Dedifferentiated amniotic fluid mesenchymal stem cell (primary cell): Measurements from ENCODE around the gene ADGRE2.
"Not testable (repeated sequence)": the region's sequence is repeated elsewhere in the genome, so short reads cannot be mapped to it uniquely, and the experiment has no call there.

Source experiments
- DNase-seq: peaks from one replicate; pipeline ENCODE4 v3.0.0-alpha.2; 2016; ENCODE audit errors: extremely low spot score

Gene ADGRE2

DNA sequence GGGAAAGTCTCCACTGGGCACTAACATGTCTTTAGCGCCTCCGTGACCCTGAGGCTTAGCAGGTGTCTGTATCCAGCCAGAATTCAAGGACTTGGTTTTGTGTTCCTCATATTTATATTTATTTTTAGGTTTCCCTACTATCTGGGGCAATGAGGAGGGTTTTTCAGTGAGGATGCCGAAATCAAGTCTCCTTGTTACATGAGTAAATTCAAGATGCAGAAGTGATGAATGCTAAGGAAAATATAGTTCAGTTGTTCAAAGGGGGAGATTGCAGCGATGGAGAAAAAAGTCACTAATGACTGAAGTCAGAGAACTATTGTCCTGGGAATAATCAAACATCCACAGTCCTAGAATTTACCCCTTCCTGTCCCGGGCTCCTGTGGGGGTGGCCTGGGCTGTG is 791 bp upstream of the ADGRE2 start:
- no peak for DNase-seq

DNA sequence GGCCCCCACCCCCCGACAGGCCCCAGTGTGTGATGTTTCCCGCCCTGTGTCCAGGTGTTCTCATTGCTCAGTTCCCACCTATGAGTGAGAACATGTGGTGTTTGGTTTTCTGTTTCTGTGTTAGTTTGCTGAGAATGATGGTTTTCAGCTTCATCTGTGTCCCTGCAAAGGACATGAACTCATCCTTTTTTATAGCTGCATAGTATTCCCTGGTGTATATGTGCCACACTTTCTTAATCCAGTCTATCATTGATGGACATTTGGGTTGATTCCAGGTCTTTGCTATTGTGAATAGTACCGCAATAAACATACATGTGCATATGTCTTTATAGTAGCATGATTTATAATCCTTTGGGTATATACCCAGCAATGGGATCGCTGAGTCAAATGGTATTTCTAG is 715 bp downstream of the ADGRE2 start:
- DNase-seq = not testable (repeated sequence)

DNA sequence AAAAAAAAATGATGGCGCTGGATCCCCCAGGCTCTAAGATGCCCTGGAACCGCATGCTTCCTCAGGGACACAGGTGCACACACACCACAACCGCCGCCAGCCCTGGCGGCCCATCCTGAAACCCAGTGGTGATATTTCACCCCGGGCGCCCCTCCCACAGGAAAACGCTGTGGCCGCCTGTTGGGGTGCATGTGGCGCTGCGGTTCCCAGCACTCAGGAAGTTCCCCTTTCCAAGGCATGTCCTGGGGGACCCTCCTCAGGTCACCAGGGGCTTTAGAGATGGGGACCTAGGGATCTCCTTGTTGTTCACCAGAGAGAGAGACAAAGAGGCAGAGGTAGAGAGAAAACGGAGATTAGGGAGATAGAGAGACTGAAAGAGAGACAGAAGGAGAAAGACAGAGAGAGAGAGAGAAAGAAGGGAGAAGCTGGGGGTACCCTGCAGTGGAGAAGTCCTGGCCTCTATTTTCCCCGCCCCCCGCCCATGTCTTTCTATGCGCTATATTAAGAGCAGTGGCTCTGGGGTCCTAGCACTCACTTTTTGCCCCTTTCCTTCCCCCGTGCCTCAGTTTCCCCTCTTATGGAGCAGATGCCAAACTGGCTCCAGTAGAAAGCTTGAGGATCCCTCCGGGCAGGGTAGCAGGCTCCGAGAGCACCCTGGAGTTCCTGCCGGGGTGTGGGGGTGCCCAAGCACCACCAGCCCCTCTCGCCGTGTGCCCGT is 2.3 kb downstream of the ADGRE2 start:
- no peak for DNase-seq

DNA sequence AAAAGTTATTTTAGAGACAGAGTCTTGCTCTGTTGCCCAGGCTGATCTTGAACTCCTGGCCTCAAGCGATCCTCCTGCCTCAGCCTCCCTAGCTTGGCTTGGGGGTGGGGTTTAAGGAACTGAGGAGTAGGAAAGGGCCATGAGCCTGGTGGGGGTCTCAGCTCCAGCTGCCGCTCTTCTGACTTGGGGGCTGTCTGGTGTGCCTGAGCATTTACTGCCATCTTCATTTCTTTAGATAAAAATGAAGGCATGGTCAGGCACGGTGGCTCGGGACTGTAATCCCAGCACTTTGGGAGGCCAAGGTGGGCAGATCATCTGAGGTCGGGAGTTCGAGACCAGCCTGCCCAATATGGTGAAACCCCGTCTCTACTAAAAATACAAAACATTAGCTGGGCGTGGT is 3.0 kb downstream of the ADGRE2 start:
- DNase-seq = not testable (repeated sequence)

DNA sequence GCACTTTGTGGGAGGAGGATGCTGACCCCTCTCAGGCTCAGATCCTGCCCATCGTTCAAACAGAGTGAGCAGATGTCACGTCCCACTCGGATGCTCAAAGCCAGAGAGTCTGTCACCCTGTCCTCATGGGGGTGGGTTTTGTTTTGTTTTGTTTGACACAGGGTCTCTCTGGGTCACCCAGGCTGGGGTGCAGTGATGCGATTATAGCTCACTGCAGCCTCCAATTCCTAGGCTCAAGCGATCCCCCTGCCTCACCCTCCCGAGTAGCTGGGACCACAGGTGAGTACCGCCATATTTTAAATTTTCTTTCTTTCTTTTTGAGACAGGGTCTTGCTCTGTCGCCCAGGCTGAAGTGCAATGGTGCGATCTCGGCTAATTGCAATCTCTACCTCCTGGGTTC is 4.0 kb downstream of the ADGRE2 start:
- DNase-seq = no peak

DNA sequence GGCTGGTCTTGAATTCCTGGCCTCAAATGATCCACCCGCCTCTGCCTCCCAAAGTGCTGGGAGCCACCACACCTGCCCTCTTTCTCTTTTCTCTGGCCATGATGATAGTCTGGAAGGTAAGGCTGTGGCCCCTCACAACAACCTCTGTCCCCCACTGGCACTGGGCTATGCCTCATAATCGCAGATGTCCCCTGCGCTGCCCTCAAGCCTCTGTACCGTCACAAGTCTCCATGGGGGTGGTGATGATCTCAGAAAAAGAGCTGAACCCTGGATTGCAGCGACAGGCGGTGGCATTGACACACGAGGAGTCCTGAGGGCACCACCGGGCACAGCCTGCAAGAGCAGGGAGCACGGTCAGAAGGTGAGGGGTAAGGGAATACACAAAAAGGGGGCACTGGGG is 4.6 kb downstream of the ADGRE2 start:
- DNase-seq = not testable (repeated sequence)

DNA sequence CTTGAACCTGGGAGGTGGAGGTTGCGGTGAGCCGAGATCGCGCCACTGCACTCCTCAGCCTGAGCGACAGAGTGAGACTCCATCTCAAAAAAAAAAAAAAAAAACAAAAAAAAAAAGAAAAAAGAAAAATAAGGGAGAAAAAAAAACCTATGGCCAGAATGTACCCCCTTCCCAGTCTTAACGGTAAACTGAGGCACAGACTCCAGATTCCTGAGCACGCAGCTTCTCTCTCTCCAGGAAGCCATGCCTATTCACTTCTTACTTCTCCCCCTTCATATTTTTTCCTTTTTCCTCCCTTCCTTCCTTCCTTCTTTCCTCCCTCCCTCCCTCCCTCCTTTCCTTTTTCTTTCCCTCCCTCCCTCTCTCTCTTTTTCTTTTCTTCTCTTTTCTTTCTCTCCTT is 5.4 kb downstream of the ADGRE2 start:
- DNase-seq = no peak

DNA sequence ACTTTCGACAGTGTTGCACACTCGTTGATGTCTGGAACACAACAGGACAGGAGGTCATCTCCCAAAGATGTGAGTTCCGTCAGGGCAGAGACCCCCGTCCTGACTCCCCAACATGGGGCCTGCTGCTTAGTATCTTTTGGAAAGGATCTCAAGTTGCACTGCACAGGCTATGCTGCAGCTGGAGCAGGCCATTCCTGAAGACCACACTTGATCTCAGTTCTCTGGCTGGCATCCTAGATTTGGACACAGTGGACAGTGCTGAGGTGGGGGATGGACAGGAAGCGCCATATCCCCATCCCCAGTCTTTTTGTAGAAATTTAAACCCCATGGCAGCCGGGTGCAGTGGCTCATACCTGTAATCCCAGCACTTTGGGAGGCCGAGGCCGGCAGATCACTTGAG is 5.9 kb downstream of the ADGRE2 start:
- no peak for DNase-seq

DNA sequence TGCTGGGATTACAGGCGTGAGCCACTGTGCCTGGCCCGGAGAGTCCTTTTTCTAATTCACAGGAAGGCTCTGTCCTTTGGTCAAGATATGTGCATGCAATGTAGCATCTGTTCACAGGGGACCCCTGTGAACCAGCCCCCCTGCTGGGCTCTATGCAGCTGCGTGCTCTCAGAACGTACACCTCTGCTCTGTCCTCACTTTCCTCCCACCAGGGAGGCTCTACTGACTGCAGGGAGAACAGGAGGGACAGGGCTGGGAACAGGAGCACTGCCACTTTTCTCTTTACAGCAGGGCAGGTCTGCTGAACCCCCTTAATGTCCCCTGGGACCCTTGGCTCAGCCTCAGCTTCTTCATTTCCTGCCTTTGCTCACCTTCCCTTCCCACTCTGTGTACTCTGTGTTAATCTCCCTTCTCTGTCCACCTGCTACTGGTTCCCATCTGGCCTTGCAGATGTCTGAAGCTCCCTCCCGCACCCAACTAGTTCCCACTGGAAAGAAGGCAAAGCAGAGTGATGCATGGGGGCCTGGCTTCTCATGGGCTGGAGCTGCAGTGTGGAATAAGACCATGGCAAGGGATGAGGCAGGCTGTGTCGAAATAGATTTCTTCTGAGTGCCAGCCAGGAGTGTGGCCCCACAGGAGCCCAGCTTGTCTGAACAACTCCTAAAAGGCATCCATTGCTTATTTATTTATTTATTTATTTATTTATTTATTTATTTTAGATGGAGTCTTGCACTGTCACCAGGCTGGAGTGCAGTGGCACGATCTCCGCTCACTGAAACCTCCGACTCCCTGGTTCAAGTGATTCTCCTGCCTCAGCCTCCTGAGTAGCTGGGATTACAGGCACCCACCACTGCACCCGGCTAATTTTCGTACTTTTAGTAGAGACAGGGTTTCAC is 7.2 kb downstream of the ADGRE2 start:
- no peak for DNase-seq

DNA sequence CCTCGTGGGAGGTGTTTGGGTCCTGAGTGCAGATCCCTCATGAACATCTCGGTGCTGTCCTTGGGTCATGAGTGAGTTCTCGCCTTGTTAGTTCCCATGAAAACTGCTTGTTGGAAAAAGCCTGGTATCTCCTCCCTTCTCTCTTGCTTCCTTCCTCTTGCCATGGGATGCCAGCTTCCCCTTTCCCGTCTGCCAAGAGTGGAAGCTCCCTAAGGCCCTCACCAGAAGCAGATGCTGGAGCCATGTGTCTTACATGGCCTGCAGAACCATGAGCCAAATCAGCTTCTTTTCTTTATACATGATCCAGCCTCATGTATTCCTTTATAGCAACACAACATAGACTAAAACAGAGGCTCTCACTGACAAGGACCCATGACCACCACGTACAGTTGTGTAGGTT is 8.2 kb downstream of the ADGRE2 start:
- DNase-seq = no peak

DNA sequence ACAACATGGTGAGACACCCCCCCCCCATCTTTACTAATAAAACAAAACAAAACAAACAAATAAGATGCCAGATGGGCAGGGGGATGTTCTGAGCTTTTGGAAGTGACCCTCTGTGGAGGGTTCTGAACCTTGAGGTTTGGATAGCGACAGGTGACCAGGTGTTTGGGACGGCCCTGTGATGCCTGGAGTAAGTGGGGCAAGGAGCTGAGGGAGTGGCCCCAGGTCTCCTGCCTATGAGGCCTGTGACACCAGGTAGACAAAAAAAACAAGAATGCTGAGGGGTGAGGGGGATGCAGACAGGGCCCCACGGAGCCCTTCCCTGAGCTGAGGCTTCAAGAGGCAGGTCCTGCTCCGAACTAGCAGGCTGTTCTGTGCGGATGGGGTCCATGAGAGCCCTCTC is 9.2 kb downstream of the ADGRE2 start:
- DNase-seq = no peak

DNA sequence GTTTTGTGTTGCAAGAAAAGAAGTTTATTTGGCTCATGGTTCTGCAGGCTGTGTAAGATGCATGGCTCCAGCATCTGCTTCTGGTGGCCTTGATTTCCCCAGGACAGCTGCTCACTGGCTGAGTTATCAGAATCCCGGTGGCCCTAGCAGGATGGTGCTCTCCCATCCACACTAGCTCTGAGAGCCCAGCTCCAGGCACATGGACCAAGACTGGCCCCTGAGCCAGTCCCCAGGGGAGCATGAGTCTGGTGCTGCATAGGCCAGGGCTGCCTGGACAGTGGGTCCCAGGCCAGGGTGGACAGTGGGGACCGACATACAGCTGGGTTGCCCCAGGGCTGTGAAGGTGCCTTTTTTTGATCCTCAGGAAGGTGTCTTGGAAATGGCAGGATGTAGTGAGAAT is 10.4 kb downstream of the ADGRE2 start:
- DNase-seq = no peak

DNA sequence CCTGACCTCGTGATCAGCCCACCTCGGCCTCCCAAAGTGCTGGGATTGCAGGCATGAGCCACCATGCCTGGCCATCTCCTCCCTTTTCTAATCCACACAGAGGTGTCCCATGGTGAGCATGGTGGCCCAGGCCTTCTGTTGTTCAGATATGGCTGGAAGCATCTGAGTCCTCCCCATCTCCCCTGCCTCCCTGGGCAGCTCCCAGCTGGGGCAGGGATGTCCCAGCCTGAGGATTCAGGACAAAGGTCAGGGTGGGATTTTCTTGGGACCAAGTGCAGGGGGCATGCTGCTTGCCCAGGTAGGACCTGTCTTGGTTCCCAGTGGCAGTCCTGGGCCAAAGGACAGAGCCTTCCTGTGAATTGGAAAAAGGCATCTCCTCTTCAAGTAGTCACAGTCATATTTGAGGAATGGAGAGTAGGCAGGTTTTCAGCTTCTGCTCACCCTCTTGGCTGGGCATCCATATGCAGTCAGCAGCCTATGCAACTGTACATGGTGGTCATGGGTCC is 10.8 kb downstream of the ADGRE2 start:
- no peak for DNase-seq

DNA sequence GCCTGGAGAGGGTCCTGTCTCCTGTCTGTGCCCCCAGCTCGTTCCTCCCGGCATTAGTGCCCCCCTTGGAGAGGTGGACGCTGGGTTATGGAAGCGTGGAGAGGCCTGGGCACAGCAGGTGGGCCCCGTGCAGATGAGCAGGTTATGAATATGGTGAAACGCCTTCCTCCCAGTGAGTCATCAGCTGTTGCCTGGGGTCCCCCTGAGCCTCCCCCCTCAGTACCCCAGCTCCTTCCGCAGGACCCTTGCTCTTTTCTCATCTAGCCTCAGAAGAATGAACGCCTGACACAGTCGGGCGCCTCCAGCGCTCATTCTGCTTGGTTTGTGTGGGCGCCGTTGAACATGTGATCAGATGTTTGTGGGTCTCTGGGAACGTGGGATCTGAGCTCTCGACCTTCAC is 12.5 kb downstream of the ADGRE2 start:
- DNase-seq = not testable (repeated sequence)

DNA sequence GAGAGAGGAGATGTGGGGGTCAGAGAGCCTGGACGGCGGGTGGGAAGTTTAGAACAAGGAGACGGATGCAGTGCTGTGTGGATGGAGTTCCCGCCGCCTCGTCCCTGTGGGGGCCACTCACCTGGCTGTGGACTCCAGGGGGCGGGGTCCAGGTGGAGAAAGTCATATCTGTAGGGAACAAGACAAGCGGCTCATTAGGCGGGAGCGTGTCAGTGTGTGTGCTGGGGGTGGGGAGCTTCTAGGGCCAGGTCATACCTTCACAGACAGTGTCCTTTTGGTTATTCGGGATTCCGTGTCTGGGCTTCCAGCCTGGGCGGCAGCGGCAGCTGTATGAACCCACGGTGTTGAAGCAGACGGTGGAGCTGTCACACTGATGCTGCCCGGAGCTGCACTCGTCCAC is 13.0 kb downstream of the ADGRE2 start:
- DNase-seq = not testable (repeated sequence)

DNA sequence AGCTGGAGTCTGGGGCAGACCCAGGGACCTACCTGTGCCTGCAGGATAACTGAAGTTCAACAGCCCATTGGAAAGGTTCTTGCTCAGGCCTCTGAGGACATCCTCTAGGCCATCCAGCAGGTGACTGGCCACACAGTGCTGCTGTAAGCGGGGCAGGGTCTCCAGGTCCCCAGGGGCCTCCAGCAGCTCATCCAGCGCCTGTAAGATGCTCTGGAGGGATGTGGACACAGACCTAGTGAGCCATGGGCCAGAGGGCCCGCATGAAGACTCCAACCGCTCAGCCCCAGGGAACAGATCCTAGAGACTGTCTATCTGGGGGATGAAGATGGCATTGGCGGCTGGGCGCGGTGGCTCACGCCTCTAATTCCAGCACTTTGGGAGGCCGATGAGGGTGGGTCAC is 14.0 kb downstream of the ADGRE2 start:
- DNase-seq = no peak

DNA sequence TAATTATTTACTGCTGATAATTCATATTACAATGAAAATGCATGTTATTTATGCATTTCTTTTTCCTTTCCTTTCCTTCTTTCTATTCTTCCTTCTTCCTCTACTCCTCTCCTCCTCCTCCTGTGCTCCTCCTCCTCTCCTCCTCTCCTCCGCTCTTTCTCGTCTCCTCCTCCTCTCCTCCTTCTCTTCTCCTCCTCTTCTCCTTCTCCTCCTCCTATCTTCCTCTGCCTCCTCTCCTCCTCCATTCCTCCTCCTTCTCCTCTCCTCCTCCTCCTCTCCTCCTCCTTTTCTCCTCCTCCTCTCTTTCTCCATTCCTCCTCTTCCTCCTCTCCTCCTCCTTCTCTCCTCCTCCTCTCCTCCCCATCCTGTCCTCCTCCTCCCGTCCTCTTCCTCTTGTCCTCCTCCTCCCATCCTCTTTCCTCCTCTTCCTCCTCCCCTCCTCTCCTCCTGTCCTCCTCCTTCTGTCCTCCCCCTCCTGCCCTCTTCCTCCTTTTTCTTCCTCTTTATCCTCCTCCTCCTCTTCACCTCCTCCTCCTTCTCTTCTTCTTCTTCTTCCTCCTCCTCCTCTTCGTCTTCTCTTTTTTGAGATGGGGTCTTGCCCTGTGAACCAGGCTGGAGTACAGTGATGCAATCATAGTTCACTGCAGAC is 14.7 kb downstream of the ADGRE2 start:
- no peak for DNase-seq

DNA sequence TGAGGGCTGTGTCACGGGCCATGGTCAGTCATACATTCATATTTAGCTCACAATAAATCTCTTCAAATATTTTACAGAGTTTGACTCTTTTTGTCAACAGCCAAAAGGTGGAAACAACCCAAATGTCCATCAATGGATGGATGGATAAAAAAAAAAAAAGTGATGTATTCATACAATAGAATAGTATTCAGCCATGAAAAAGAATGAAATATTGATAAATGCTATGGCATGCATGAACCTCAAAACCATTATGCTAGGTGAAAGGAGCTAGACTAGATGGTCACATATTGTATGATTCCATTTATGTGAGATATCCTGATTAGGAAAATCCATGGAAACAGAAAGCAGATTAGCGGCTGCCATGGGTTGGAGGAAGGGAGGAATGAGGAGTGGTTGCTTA is 16.2 kb downstream of the ADGRE2 start:
- DNase-seq = no peak

DNA sequence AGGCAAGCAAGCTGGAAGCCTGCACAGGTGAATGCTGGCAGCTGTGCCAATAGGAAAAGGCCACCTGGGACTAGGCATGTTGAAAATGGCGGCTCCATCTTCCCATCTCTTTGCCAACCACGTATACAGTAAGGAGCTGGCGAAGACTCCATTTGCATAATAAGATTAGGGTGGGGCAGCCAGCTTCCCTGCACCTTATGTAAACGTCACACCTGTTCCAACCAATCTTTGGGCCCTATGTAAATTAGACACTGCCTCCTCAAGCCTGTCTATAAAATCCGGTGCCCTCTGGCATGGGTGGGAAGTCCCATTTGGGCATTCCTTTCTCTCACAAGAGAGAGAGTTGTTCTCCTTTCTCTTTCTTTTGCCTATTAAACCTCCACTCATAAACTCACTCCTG is 16.8 kb downstream of the ADGRE2 start:
- DNase-seq = no peak

DNA sequence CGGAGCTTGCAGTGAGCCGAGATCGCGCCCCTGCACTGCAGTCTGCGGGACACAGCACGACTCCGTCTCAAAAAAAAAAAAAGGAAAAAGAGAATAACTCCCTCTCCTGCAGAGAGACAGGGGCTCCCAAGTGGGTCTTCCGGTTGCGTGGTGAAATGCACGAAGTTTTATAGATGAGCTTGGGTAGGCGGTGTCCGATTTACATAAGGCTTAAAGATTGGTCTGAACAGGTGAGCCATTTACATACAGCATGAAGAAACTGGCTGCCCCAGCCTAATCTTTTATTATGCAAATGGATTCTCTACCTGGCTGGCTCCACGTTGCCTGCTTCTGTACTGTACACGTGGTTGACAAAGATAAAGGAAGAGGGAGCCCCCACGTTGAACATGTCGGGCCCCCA is 19.5 kb downstream of the ADGRE2 start:
- no peak for DNase-seq

DNA sequence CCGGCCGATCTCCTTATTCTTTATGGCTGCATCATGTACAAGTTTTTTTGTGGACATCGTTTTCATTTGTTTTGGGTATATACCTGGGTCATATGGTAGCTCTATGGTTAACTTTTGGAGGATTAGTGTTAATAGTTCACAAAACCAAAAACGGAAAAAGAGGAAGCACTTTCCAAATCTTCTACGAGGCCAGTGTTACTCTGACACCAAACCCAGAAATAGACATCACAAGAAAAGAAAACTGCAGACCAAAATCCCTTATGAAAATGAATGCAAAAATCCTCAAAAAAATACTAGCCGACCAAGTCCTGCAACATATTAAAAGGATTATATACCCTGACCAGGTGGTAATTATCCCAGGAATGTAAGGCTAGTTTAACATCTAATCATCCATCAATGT is 29.8 kb downstream of the ADGRE2 start:
- DNase-seq = no peak

DNA sequence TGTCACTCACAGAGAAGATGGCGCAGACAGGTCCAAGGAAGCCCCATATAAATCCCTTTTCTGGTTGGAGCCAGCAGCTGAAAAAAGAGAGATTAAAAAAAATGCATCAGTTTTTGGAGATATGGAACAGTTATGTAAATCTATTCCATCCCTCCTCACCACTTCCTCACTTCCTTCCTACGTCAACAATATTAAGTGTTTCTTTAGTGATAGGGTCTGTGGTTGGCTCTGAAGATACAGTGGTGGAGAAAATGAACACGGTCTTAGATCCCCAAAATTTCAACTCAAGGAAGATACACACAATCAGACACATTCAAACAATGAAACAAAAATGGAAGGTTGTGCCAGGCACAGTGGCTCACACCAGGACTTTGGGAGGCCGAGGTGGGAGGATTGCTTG is 31.5 kb downstream of the ADGRE2 start:
- DNase-seq = no peak

DNA sequence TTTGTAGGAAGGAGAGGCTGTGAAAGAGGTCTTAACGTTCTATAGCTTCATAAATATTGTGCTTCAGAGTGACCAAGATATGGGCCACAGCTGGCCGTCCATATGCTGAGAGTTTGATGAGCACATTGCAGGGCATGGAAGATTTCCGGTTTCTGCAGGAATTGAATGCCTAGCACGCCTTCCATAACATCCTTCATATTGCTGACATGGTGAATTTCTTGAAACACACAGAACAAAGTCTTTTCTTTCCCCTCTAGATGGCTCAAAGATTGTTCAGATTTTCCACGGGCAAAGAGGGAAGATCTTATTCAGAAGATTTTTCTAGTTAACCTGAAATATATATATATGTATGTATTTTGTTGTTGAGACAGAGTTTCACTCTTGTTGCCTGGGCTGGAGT is 42.4 kb downstream of the ADGRE2 start:
- no peak for DNase-seq
